Osteocyte (in vitro differentiated cells): Measurements from ENCODE around the gene TXLNA. TPM values are rescaled to one million over a fixed set of nuclear protein-coding genes. Genes with fewer than 3 reads are reported as not detected.

ENCODE experiments used
- total RNA-seq: library from RNA; stranded (reverse); gene quantifications from 2 replicates; pipeline ENCODE4 v1.2.1, GENCODE V29; 2021

The TXLNA gene
- total RNA-seq, 1 donor from 2014 or later = 77.3 TPM

Other genes with a start within 250 kb of the TXLNA start
- gene PTP4A2, start 241.3 kb upstream of the TXLNA start, total RNA-seq = 142 and 157 TPM in 2 replicates
- 128 and 131 TPM in 2 replicates for gene KHDRBS1, start 165.8 kb upstream of the TXLNA start, total RNA-seq
- gene TMEM39B, start 106.7 kb upstream of the TXLNA start, total RNA-seq = 22.9 and 25.0 TPM in 2 replicates
- gene KPNA6, start 71.6 kb upstream of the TXLNA start, total RNA-seq = 75.3 and 78.2 TPM in 2 replicates
- 24.0 and 29.9 TPM in 2 replicates for gene CCDC28B, start 20.9 kb downstream of the TXLNA start, total RNA-seq
- gene IQCC, start 26.0 kb downstream of the TXLNA start, total RNA-seq = 3.0 and 3.1 TPM in 2 replicates
- gene DCDC2B, start 29.4 kb downstream of the TXLNA start, total RNA-seq = not detected in 2 replicates
- 27.9 and 30.7 TPM in 2 replicates for gene TMEM234, start 42.7 kb downstream of the TXLNA start, total RNA-seq
- gene EIF3I, start 42.7 kb downstream of the TXLNA start, total RNA-seq = 159 and 163 TPM in 2 replicates
- 2.7 and 2.8 TPM in 2 replicates for gene FAM167B, start 67.5 kb downstream of the TXLNA start, total RNA-seq
- gene LCK, start 71.6 kb downstream of the TXLNA start, total RNA-seq = not detected in 2 replicates
- gene HDAC1, start 112.4 kb downstream of the TXLNA start, total RNA-seq = 77.5 and 79.2 TPM in 2 replicates
- gene MARCKSL1, start 156.6 kb downstream of the TXLNA start, total RNA-seq = 169 TPM in 2 replicates
- gene FAM229A, start 182.8 kb downstream of the TXLNA start, total RNA-seq = 8.5 and 8.8 TPM in 2 replicates
- 3.5 and 4.4 TPM in 2 replicates for gene TSSK3, start 182.9 kb downstream of the TXLNA start, total RNA-seq
- 71.2 and 77.4 TPM in 2 replicates for gene BSDC1, start 214.8 kb downstream of the TXLNA start, total RNA-seq